Suprapubic skin (tissue), 4 donors: ENCODE measurements around the gene FAM81B.

ENCODE experiments used
- CTCF ChIP-seq, 2 donors: fragments of 200-600 bp in 1 of 2; fragments of 450-650 bp in 1 of 2; sonication (generic) in 1 of 2; IDR thresholded peaks; one replicate each; pipeline ENCODE4 v1.5.1; 2016 to 2019; ENCODE audit warnings: antibody characterized with exemption in 2 of 2, mild to moderate bottlenecking in 1 of 2, moderate library complexity in 1 of 2
- EP300 ChIP-seq: sonication (generic); formaldehyde crosslinking; IDR thresholded peaks from one replicate; pipeline ENCODE4 v1.6.1; 2017; ENCODE audit warnings: antibody characterized with exemption
- POLR2A ChIP-seq, 2 donors: fragments of 450-650 bp; IDR thresholded peaks; one replicate each; pipeline ENCODE4 v1.6.1; 2017; ENCODE audit warnings: antibody characterized with exemption in 2 of 2, mild to moderate bottlenecking in 2 of 2, moderate library complexity in 2 of 2
- POLR2AphosphoS5 ChIP-seq, 3 donors: sonication (generic); formaldehyde crosslinking; IDR thresholded peaks; one replicate each; pipeline ENCODE4 v1.6.1; 2017; ENCODE audit warnings: antibody characterized with exemption in 3 of 3

- TF ChIP-seq POLR2AphosphoS5 (IDR thresholded peaks at IDR 0.05) (no peak), CTCF (IDR thresholded peaks at IDR 0.05) (no peak), POLR2A (IDR thresholded peaks at IDR 0.05) (no peak), EP300 (no peak)
These were observed 33.4 kb downstream of the FAM81B start for GRCh38 chr5:95424526-95424925.
